ENCODE data around the gene RNF114. TPM values are rescaled to one million over a fixed set of nuclear protein-coding genes. Genes with fewer than 3 reads are reported as not detected.

RNF114 gene
- total RNA-seq, 2 donors from 2014 or later: 101 to 109 TPM

GRCh38 chr20:49925901-49926454 lies 10.2 kb upstream of the RNF114 start:
- H3K9ac ChIP-seq (ENCODE audit: low read depth in 2 of 2, low read length in 2 of 2): no peak overlapping the region
- H3K27ac ChIP-seq: no peak overlapping the region
- H3K9me3 ChIP-seq: no peaks in the 10 kb centered on the region
- intact Hi-C loops (cut with DNase I): loop anchor here (10.0 kb wide), 1 partner anchor 311 kb away; no protein-coding TSS in a partner anchor
- H3K36me3 ChIP-seq: no peaks in the 10 kb centered on the region
- H3K4me1 ChIP-seq: no peaks in the 10 kb centered on the region
- H3K4me3 ChIP-seq: no peak overlapping the region
- H3K27me3 ChIP-seq: no peaks in the 10 kb centered on the region
- no peak for DNase-seq
- no peak for TF ChIP-seq CTCF (IDR thresholded peaks at IDR 0.05)

- Histone ChIP-seq H3K27ac (no peak overlapping the region), H3K4me3 (no peak overlapping the region), H3K4me1 (no peaks in the 10 kb centered on the region), H3K36me3 (no peaks in the 10 kb centered on the region), H3K9me3 (no peaks in the 10 kb centered on the region), H3K27me3 (no peaks in the 10 kb centered on the region), H3K9ac (ENCODE audit: low read depth in 2 of 2, low read length in 2 of 2) (peak overlapping the region in 1 of 2 donors; percentile 15)
- TF ChIP-seq CTCF (IDR thresholded peaks at IDR 0.05): peak; percentile 90
- intact Hi-C loops (cut with DNase I): loop anchor here (10.0 kb wide), 1 partner anchor 314 kb away; no protein-coding TSS in a partner anchor
- DNase-seq: peak; percentile 87
Observed at GRCh38 chr20:49928411-49929141, 7.6 kb upstream of the RNF114 start.

- Histone ChIP-seq H3K4me3 (no peak overlapping the region), H3K27ac (no peak overlapping the region), H3K36me3 (no peaks in the 10 kb centered on the region), H3K9me3 (no peaks in the 10 kb centered on the region), H3K9ac (ENCODE audit: low read depth in 2 of 2, low read length in 2 of 2) (peak overlapping the region in 1 of 2 donors; percentile 15), H3K27me3 (no peaks in the 10 kb centered on the region), H3K4me1 (no peaks in the 10 kb centered on the region)
- no peak for DNase-seq
- intact Hi-C loops (cut with DNase I): loop anchor here (10.0 kb wide), 1 partner anchor 314 kb away; no protein-coding TSS in a partner anchor
- TF ChIP-seq CTCF (IDR thresholded peaks at IDR 0.05): no peak
Observed at GRCh38 chr20:49929142-49929494, 7.1 kb upstream of the RNF114 start.

- Histone ChIP-seq H3K27ac (no peak overlapping the region), H3K9ac (ENCODE audit: low read depth in 2 of 2, low read length in 2 of 2) (peak overlapping the region; percentile 20 to 58), H3K4me1 (peaks cover 22% of the 10 kb centered on the region), H3K9me3 (no peaks in the 10 kb centered on the region), H3K36me3 (no peaks in the 10 kb centered on the region), H3K4me3 (peak overlapping the region; percentile 91), H3K27me3 (no peaks in the 10 kb centered on the region)
- TF ChIP-seq CTCF (IDR thresholded peaks at IDR 0.05): no peak
- intact Hi-C loops (cut with DNase I): no loop called here
- no peak for DNase-seq
Observed at GRCh38 chr20:49935746-49936152, 448 bp upstream of the RNF114 start.

- TF ChIP-seq CTCF (IDR thresholded peaks at IDR 0.05): no peak
- peak overlapping the region; percentile 92 to 97 for H3K9ac ChIP-seq (ENCODE audit: low read depth in 2 of 2, low read length in 2 of 2)
- peaks cover 4% of the 10 kb centered on the region for H3K36me3 ChIP-seq
- peak overlapping the region; percentile 92 for H3K27ac ChIP-seq
- peaks cover 22% of the 10 kb centered on the region for H3K4me1 ChIP-seq
- intact Hi-C loops (cut with DNase I): no loop called here
- H3K9me3 ChIP-seq: no peaks in the 10 kb centered on the region
- peak; percentile 67 for DNase-seq
- peak overlapping the region; percentile 91 for H3K4me3 ChIP-seq
- H3K27me3 ChIP-seq: no peaks in the 10 kb centered on the region
Observed at GRCh38 chr20:49937027-49937929, 1.1 kb downstream of the RNF114 start.

Measured in colonic mucosa (tissue), 4 donors.